Measurements from ENCODE around the gene XRCC5.

- no peak for TF ChIP-seq EZH2 (IDR thresholded peaks at IDR 0.05)
- TF ChIP-seq POLR2AphosphoS5 (IDR thresholded peaks at IDR 0.05; ENCODE audit: borderline replicate concordance, low read depth, low read length), result no peak
Measured at GRCh38 chr2:216194013-216194412, 84.9 kb downstream of the XRCC5 start.
